CD4-positive, alpha-beta T cell treated with Interferon alpha-2 for 1 hour (primary cell): ENCODE results near the gene OAT.

Experiments
- DNase-seq, 2 donors: peaks; one replicate each; pipeline ENCODE4 v3.0.0-alpha.2; 2020 to 2022

OAT gene

DNA sequence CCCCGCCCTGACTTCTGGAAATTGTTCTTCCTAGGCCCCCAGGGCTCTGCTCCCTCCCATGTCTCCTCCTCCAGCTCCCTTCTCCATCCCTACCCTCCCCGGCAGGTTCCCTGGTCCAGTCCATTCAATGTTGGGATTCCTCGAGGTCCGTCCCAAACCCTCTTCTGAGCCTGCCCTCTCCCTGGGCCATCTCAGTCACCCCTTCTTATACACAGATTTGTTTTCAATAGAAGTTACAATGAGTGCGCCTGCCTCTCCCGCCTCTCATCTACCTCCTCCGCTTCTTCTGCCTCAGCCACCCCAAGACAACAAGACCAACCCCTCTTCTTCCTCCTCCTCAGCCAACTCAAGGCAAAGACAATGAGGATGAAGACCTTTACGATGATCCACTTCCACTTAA is 67.9 kb downstream of the OAT start:
- no peak for DNase-seq

DNA sequence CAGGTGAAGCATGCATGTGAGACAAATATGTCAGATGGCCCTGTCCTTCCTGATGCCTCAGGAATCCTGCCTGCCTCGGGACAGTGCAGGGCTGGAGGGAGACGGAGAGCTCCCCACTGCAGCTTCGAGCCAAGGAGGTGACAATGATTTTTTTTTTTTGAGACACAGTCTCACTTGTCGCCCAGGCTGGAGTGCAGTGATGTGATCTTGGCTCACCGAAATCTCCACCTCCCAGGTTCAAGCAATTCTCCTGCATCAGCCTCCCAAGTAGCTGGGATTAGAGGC is 68.8 kb downstream of the OAT start:
- no peak for DNase-seq

DNA sequence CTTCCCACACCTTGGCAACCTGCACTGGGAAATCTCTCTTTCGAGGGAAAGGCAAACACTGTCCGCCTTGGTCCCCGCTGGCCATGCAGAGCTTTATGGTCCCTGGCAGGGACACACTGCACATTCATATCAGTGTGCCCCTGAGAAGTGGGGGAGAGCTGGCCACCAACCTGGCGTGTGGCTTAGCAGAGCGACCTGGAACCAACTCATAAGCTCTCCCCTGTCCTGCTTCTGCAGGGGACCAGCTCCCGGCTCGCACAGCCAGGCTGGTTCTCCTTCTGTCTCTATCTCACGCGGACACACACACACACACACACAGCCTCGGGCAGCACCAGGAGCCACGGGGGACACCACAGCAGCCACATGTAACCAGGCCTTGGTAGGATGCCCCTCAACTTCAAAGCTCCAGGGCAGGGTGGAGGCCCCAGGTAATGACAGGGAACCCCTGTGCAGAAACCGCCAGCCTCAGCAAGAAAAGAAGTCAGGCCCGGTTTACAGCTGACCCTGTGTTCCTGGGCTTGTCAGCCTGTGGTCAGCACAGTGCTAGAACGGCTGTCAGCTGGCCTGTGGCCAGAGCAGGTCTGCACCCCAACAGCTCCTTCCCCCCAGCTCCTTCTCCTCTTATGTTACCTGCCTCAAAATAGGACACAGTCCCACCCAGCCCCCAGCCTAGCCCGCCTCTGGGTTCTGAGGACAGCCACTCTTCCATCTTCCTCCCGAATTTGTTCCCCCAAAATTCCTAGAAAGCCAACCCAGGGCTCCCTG is 69.3 kb downstream of the OAT start:
- no peak for DNase-seq

DNA sequence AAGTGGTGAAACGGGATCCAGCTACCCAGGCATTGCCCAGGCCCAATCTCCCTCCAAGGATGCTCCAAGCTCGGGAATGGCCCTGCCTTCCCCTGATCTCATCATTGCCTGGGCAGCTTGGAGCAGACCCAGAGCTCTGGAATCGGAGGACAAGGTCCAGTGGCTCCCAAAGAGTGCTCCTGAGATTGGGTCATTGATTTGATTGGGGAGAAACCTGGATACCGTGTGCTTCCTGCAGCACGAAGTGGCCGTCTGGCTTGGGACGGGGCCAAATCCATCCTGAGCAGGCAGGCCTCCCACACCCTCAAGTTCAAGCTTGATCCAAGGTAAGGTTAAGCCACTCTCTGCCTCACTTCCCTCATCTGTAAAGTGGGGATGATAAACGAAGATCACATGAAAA is 69.9 kb downstream of the OAT start:
- DNase-seq, result no peak

DNA sequence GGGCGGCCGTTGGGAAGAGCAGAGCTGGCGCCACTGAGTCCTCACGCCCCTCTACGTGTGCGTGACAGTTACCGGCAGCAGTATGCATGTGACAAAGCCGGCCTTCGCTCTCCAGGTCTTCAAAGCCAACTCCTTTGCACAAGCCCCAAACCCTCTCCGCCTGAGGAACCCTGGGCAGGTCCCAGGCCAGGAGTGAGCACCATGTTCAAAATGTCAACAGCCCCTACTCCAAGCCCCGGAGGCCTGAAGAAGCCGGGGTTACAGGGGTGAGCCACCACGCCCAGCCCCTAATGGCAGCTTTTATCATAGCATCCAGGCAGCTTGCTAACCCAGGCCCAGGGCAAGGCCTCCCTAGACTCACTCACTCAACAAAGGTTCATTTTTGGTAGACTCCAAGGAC is 70.8 kb downstream of the OAT start:
- no peak for DNase-seq
